Neural cell (in vitro differentiated cells): ENCODE data around the gene KRT80. TPM values are rescaled to one million over a fixed set of nuclear protein-coding genes. Genes with fewer than 3 reads are reported as not detected.

Source experiments
- H2AFZ ChIP-seq: fragments of 200-600, 300-800 bp; sonication (generic), shearing (Covaris generic); 2 replicates; pipeline ENCODE4 v1.6.0; 2014; ENCODE audit warnings: low read depth, mild to moderate bottlenecking, antibody characterized with exemption, low read length, moderate library complexity
- H3F3A ChIP-seq: fragments of 200-600 bp; shearing (Covaris generic); 2 replicates; pipeline ENCODE4 v1.6.1; 2016; ENCODE audit warnings: mild to moderate bottlenecking, moderate library complexity, mixed read lengths, antibody characterized with exemption, low read length; ENCODE audit not compliant: insufficient read depth, poor library complexity, severe bottlenecking
- H3K27ac ChIP-seq: fragments of 200-600, 300-800 bp; sonication (generic), shearing (Covaris generic); 2 replicates; pipeline ENCODE4 v1.5.1; 2014; ENCODE audit warnings: mild to moderate bottlenecking, low read length, moderate library complexity
- H3K27me3 ChIP-seq: fragments of 300-800, 200-600 bp; sonication (generic), shearing (Covaris generic); 2 replicates; pipeline ENCODE4 v1.6.0; 2014; ENCODE audit warnings: mild to moderate bottlenecking, low read depth, low read length, moderate library complexity; ENCODE audit not compliant: insufficient read depth
- H3K36me3 ChIP-seq: fragments of 300-800, 200-600 bp; sonication (generic), shearing (Covaris generic); 2 replicates; pipeline ENCODE4 v1.5.1; 2014; ENCODE audit warnings: mild to moderate bottlenecking, antibody characterized with exemption, low read length, moderate library complexity; ENCODE audit not compliant: insufficient read depth
- H3K4me2 ChIP-seq: fragments of 300-800, 200-600 bp; sonication (generic), shearing (Covaris generic); 2 replicates; pipeline ENCODE4 v1.6.0; 2014; ENCODE audit warnings: mild to moderate bottlenecking, low read length
- H3K4me3 ChIP-seq: fragments of 300-800, 200-600 bp; sonication (generic), shearing (Covaris generic); 2 replicates; pipeline ENCODE4 v1.5.1; 2014; ENCODE audit warnings: mild to moderate bottlenecking, low read length, moderate library complexity
- H3K79me2 ChIP-seq: fragments of 200-600 bp; shearing (Covaris generic); replicated peaks from 2 replicates; pipeline ENCODE4 v1.6.0; 2014; ENCODE audit warnings: mild to moderate bottlenecking, low read length, moderate library complexity; ENCODE audit not compliant: insufficient read depth
- H3K9ac ChIP-seq: fragments of 300-800, 200-600 bp; sonication (generic), shearing (Covaris generic); 2 replicates; pipeline ENCODE4 v1.6.1; 2016; ENCODE audit warnings: mild to moderate bottlenecking, low read length, mixed read lengths
- H3K9me2 ChIP-seq: fragments of 200-600 bp; shearing (Covaris generic); 2 replicates; pipeline ENCODE4 v1.6.1; 2016; ENCODE audit warnings: mild to moderate bottlenecking, low read length, mixed read lengths; ENCODE audit not compliant: insufficient read depth
- H3K9me3 ChIP-seq: fragments of 200-600, 300-800 bp; sonication (generic), shearing (Covaris generic); 2 replicates; pipeline ENCODE4 v1.6.1; 2016; ENCODE audit warnings: mild to moderate bottlenecking, mixed run types, low read length, moderate library complexity, mixed read lengths
- H4K20me1 ChIP-seq: fragments of 200-600 bp; shearing (Covaris generic); 2 replicates; pipeline ENCODE4 v1.6.1; 2016; ENCODE audit warnings: mild to moderate bottlenecking, mixed run types; ENCODE audit not compliant: insufficient read depth
- CTCF ChIP-seq: fragments of 450-650 bp; IDR thresholded peaks from 2 replicates; pipeline ENCODE4 v1.5.1; 2014; ENCODE audit warnings: antibody characterized with exemption, mild to moderate bottlenecking, moderate library complexity; ENCODE audit not compliant: poor library complexity, severe bottlenecking
- EP300 ChIP-seq: fragments of 450-650 bp; conservative IDR thresholded peaks from 2 replicates; pipeline ENCODE4 v1.6.1; 2014; ENCODE audit warnings: antibody characterized with exemption, mild to moderate bottlenecking, moderate library complexity; ENCODE audit not compliant: poor library complexity, severe bottlenecking
- EZH2 ChIP-seq: fragments of 200-600, 300-800 bp; shearing (Covaris generic), sonication (generic); IDR thresholded peaks from 2 replicates; pipeline ENCODE4 v1.6.1; 2014; ENCODE audit warnings: antibody characterized with exemption, low read length, borderline replicate concordance, mild to moderate bottlenecking; ENCODE audit not compliant: insufficient read depth, poor library complexity, severe bottlenecking
- MXI1 ChIP-seq: fragments of 450-650 bp; conservative IDR thresholded peaks from 2 replicates; pipeline ENCODE4 v1.6.1; 2014; ENCODE audit warnings: antibody characterized with exemption, mild to moderate bottlenecking; ENCODE audit not compliant: poor library complexity, severe bottlenecking
- POLR2AphosphoS5 ChIP-seq: IDR thresholded peaks from 2 replicates; pipeline ENCODE4 v1.6.1; 2012
- RAD21 ChIP-seq: fragments of 450-650 bp; conservative IDR thresholded peaks from 2 replicates; pipeline ENCODE4 v1.6.1; 2014; ENCODE audit warnings: antibody characterized with exemption, mild to moderate bottlenecking, moderate library complexity
- REST ChIP-seq: IDR thresholded peaks from 2 replicates; pipeline ENCODE4 v1.6.1; 2012; ENCODE audit warnings: borderline replicate concordance
- SMC3 ChIP-seq: fragments of 450-650 bp; conservative IDR thresholded peaks from 2 replicates; pipeline ENCODE4 v1.6.1; 2014; ENCODE audit warnings: antibody characterized with exemption, mild to moderate bottlenecking, moderate library complexity; ENCODE audit not compliant: poor library complexity
- TAF1 ChIP-seq: IDR thresholded peaks from 2 replicates; pipeline ENCODE4 v1.6.1; 2012; ENCODE audit warnings: low read depth
- polyA plus RNA-seq: library from polyadenylated mRNA; depleted of rRNA; stranded (reverse); fragments of >200 nt; gene quantifications from 2 replicates; pipeline ENCODE4 v1.2.3, GENCODE V29; 2014

Gene KRT80
- polyA plus RNA-seq, 1 donor from 2014 or later: not detected

GRCh38 chr12:52126050-52126604 is 65.7 kb downstream of the KRT80 start:
- Histone ChIP-seq H4K20me1 (no peaks in the 10 kb centered on the region), H3K27me3 (no peaks in the 10 kb centered on the region), H3K4me2 (no peak overlapping the region), H3K9me2 (no peaks in the 10 kb centered on the region), H3K4me3 (no peak overlapping the region), H2AFZ (no peak overlapping the region), H3F3A (no peaks in the 10 kb centered on the region), H3K9ac (no peak overlapping the region), H3K79me2 (no peaks in the 10 kb centered on the region), H3K9me3 (no peaks in the 10 kb centered on the region), H3K36me3 (no peaks in the 10 kb centered on the region), H3K27ac (no peak overlapping the region)
- TF ChIP-seq MXI1: no peak
- no peak for TF ChIP-seq TAF1
- TF ChIP-seq EP300: no peak
- TF ChIP-seq EZH2: no peak
- TF ChIP-seq REST: no peak
- no peak for TF ChIP-seq SMC3
- TF ChIP-seq CTCF: no peak
- no peak for TF ChIP-seq POLR2AphosphoS5
- TF ChIP-seq RAD21: no peak

- Histone ChIP-seq H3K27ac (no peak overlapping the region), H3K36me3 (no peaks in the 10 kb centered on the region), H3K79me2 (no peaks in the 10 kb centered on the region), H3K9me3 (no peaks in the 10 kb centered on the region), H3K4me3 (no peak overlapping the region), H3F3A (no peaks in the 10 kb centered on the region), H3K4me2 (no peak overlapping the region), H3K9ac (no peak overlapping the region), H3K27me3 (no peaks in the 10 kb centered on the region), H4K20me1 (no peaks in the 10 kb centered on the region), H3K9me2 (no peaks in the 10 kb centered on the region), H2AFZ (no peak overlapping the region)
- TF ChIP-seq EZH2: no peak
- no peak for TF ChIP-seq TAF1
Observed at GRCh38 chr12:52125476-52125900, 66.3 kb downstream of the KRT80 start.
